ENCODE data around the gene ERBB4.
"Not testable (repeated sequence)": the region's sequence is repeated elsewhere in the genome, so short reads cannot be mapped to it uniquely, and the experiment has no call there.

The ERBB4 gene

GRCh38 chr2:212237350-212238095 lies 301.1 kb downstream of the ERBB4 start:
- in situ Hi-C loops (cut with MboI; ENCODE audit: low sequenced_read_pairs), result no loop called here

- in situ Hi-C loops (cut with MboI; ENCODE audit: low sequenced_read_pairs), result no loop called here
Measured at GRCh38 chr2:212228743-212229171, 309.8 kb downstream of the ERBB4 start.

GRCh38 chr2:212227755-212228154 lies 310.8 kb downstream of the ERBB4 start:
- in situ Hi-C loops (cut with MboI; ENCODE audit: low sequenced_read_pairs), result no loop called here

- in situ Hi-C loops (cut with MboI; ENCODE audit: low sequenced_read_pairs), result no loop called here
Measured at GRCh38 chr2:212226114-212226513, 312.5 kb downstream of the ERBB4 start.

GRCh38 chr2:212223696-212224095 lies 314.9 kb downstream of the ERBB4 start:
- in situ Hi-C loops (cut with MboI; ENCODE audit: low sequenced_read_pairs), result no loop called here

- in situ Hi-C loops (cut with MboI; ENCODE audit: low sequenced_read_pairs), result no loop called here
Measured at GRCh38 chr2:212213191-212213590, 325.4 kb downstream of the ERBB4 start.

GRCh38 chr2:212208467-212208866 lies 330.1 kb downstream of the ERBB4 start:
- in situ Hi-C loops (cut with MboI; ENCODE audit: low sequenced_read_pairs), result no loop called here

GRCh38 chr2:212197776-212198175 lies 340.8 kb downstream of the ERBB4 start:
- in situ Hi-C loops (cut with MboI; ENCODE audit: low sequenced_read_pairs), result no loop called here

- in situ Hi-C loops (cut with MboI; ENCODE audit: low sequenced_read_pairs), result no loop called here
Measured at GRCh38 chr2:212195626-212196025, 343.0 kb downstream of the ERBB4 start.

GRCh38 chr2:212194396-212194795 lies 344.2 kb downstream of the ERBB4 start:
- in situ Hi-C loops (cut with MboI; ENCODE audit: low sequenced_read_pairs), result no loop called here

GRCh38 chr2:212193803-212194202 lies 344.8 kb downstream of the ERBB4 start:
- in situ Hi-C loops (cut with MboI; ENCODE audit: low sequenced_read_pairs), result no loop called here

- in situ Hi-C loops (cut with MboI; ENCODE audit: low sequenced_read_pairs), result no loop called here
Measured at GRCh38 chr2:212193056-212193455, 345.5 kb downstream of the ERBB4 start.

GRCh38 chr2:212191438-212191837 lies 347.2 kb downstream of the ERBB4 start:
- in situ Hi-C loops (cut with MboI; ENCODE audit: low sequenced_read_pairs), result not testable (repeated sequence)

GRCh38 chr2:212186166-212186565 lies 352.4 kb downstream of the ERBB4 start:
- in situ Hi-C loops (cut with MboI; ENCODE audit: low sequenced_read_pairs), result no loop called here

GRCh38 chr2:212181646-212182045 lies 357.0 kb downstream of the ERBB4 start:
- in situ Hi-C loops (cut with MboI; ENCODE audit: low sequenced_read_pairs), result no loop called here

- in situ Hi-C loops (cut with MboI; ENCODE audit: low sequenced_read_pairs), result no loop called here
Measured at GRCh38 chr2:212180408-212181083, 358.1 kb downstream of the ERBB4 start.

GRCh38 chr2:212177724-212178123 lies 360.9 kb downstream of the ERBB4 start:
- in situ Hi-C loops (cut with MboI; ENCODE audit: low sequenced_read_pairs), result no loop called here

GRCh38 chr2:212176151-212176550 lies 362.5 kb downstream of the ERBB4 start:
- in situ Hi-C loops (cut with MboI; ENCODE audit: low sequenced_read_pairs), result no loop called here

GRCh38 chr2:212173756-212174510 lies 364.7 kb downstream of the ERBB4 start:
- in situ Hi-C loops (cut with MboI; ENCODE audit: low sequenced_read_pairs), result no loop called here

GRCh38 chr2:212173331-212173730 lies 365.3 kb downstream of the ERBB4 start:
- in situ Hi-C loops (cut with MboI; ENCODE audit: low sequenced_read_pairs), result no loop called here

GRCh38 chr2:212170382-212170781 lies 368.2 kb downstream of the ERBB4 start:
- in situ Hi-C loops (cut with MboI; ENCODE audit: low sequenced_read_pairs), result no loop called here

GRCh38 chr2:212158081-212158480 lies 380.5 kb downstream of the ERBB4 start:
- in situ Hi-C loops (cut with MboI; ENCODE audit: low sequenced_read_pairs), result no loop called here

All from HL-60/S4 treated with phorbol 12-myristate 13-acetate at 8.2 ng/mL for 4 days and 3 days (cell line).